RCC 7860 (cell line): ENCODE measurements around the gene IFIT1.
"Not testable (repeated sequence)": the region's sequence is repeated elsewhere in the genome, so short reads cannot be mapped to it uniquely, and the experiment has no call there.

Experiments
- DNase-seq: peaks from one replicate; pipeline ENCODE4 v3.0.0-alpha.2; 2015; ENCODE audit warnings: low spot score
- FAIRE-seq: peaks from 2 replicates; lab custom pipeline; 2012; peaks lifted over from hg19 to GRCh38; lab: Jason Lieb, UNC

The IFIT1 gene

DNA sequence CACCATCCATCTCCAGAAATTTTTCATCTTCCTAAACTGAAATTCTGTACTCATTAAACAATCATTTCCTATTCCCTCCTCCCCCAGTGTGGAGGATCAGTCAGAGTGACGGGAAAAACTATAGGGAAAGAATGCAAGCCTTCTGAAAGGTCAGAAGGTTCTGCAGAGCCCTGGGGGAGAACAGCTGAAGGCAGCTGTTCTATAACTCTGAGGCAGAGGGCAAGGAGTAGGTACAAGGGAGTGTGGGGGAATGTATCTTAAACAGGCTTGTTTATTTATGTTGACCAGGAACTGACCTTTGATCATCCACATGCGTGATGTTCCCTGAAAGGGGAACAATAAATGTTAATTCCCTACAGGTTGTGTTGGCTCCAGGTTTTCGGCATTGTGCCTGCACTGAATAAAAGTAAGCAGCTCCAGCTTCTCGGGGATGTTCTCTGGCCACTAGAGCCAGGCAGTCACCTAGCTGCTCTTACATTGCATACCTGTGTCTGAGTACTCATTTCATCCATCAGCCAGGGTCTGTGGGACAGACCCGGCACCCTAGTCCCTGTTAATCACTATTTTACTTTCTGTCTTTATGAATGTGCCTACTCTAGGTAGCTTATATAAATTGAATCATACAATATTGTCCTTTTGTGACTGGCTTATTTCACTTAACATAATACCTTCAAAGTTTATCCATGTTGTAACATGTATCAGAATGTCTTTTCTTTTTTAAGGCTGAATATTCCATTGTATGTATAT, 5.8 kb downstream of the IFIT1 start:
- DNase-seq (no peak), FAIRE-seq (no peak)

DNA sequence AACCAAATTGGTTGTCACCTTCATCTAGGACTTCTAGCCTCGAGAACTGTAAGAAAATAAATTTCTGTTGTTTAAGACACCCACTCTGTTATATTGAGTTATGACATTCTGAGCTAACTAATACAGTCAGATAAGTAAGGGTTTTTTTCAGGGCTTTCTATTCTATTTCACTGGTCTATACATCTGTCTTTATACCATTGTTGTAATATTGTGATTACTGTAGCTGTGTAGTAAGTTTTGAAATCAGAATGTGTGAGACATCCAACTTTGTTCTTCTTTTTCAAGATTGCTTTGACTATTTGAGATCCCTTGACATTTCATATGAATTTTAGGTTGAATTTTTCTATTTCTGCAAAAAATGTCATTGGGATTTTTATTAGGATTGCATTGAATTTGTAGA, 7.5 kb downstream of the IFIT1 start:
- DNase-seq (no peak), FAIRE-seq (no peak)

DNA sequence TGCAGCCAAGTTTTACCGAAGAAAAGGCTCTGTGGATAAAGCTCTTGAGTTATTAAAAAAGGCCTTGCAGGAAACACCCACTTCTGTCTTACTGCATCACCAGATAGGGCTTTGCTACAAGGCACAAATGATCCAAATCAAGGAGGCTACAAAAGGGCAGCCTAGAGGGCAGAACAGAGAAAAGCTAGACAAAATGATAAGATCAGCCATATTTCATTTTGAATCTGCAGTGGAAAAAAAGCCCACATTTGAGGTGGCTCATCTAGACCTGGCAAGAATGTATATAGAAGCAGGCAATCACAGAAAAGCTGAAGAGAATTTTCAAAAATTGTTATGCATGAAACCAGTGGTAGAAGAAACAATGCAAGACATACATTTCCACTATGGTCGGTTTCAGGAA, 10.6 kb downstream of the IFIT1 start:
- FAIRE-seq, result no peak
- no peak for DNase-seq

DNA sequence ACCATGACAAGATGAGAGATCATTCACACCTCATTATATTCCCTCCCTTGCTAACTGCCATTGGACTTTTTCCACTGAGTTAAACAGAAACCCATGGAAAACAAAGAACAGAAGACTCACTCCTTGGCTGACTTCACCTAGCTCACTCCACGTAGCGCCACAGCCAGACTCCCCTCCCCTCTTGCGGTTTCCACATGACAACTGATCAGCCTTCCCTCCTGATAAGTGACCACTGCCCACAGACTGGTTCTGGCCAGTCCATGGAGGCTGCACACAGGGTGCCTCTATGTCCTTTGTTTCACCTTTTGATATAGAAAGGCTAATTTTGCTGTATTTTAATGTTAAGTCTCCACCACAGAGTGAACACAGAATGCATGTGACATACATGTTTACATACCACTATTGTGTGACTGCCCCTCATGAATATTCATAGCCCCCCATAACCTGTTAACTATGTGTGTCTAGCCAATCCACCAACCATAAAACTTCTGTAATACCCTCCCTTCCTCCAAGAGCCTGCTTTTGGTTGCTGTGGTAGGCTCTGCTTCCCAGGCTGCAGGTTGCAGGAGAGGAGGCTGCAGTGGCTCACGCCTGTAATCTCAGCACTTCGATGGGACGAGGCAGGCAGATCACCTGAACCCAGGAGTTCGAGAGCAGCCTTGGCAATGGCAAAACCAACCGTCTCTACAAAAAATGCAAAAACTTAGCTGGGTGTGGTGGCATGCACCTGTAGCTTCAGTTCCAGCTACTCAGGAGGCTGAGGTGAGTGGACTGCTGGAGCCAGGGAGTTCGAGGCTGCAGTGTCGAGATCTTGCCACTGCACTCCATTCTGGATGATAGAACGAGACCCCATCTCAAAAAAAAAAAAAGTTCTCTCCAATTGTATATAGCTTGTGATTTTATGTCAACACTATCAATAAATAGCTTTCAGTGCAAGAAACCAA, 12.0 kb downstream of the IFIT1 start:
- peak; percentile 64 for DNase-seq
- FAIRE-seq, result peak; percentile 87

DNA sequence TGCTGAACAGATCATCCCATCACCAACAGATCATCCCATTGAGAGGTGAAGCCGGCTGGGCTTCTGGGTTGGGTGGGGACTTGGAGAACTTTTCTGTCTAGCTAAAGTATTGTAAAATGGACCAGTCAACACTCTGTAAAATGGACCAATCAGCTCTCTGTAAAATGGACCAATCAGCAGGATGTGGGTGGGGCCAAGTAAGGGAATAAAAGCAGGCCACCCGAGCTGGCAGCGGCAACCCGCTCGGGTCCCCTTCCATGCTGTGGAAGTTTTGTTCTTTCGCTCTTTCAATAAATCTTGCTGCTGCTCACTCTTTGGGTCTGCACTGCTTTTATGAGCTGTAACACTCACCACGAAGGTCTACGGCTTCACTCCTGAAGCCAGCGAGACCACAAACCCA, 13.8 kb downstream of the IFIT1 start:
- FAIRE-seq, result not testable (repeated sequence)

DNA sequence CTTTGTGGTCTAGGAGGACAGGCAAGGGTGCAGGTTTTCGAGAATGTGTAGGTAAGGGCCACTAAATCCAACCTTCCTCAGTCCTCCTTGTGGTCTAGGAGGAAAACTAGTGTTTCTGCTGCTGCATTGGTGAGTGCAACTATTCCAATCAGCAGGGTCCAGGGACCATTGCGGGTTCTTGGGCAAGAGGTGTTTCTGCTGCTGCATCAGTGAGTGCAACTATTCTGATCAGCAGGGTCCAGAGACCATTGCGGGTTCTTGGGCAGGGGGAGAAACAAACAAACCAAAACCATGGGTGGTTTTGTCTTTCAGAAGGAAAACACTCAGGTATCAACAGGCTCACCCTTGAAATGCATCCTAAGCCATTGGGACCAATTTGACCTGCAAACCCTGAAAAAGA, 15.4 kb downstream of the IFIT1 start:
- not testable (repeated sequence) for FAIRE-seq, DNase-seq

More for the DNA sequence above, 13.8 kb downstream of the IFIT1 start:
- not testable (repeated sequence) for DNase-seq

DNA sequence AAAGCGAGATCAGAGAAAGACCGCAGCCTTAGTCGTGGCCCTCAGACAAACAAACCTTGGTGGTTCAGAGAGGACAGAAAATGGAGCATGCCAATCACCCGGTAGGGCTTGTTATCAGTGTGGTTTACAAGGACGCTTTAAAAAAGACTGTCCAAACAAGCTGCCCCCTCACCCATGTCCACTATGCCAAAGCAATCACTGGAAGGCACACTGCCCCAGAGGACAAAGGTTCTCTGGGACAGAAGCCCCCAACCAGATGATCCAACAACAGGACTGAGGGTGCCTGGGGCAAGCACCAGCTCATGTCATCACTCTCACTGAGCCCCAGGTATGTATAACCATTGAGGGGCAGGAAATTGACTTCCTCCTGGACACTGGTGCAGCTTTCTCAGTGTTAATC, 16.9 kb downstream of the IFIT1 start:
- not testable (repeated sequence) for DNase-seq, FAIRE-seq

DNA sequence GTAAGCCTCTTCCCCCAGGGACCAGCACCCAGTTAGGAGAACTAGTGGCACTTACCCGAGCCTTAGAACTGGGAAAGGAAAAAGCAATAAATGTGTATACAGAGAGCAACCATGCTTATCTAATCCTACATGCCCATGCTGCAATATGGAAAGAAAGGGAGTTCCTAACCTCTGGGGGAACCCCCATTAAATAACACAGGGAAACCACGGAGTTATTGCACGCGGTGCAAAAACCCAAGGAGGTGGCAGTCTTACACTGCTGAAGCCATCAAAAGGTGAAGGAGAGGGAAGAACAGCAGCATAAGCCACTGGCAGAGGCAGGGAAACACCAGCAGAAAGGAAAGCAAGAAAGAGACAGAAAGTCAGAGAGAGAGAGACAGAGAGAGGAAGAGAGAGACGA, 18.1 kb downstream of the IFIT1 start:
- FAIRE-seq, result not testable (repeated sequence)

DNA sequence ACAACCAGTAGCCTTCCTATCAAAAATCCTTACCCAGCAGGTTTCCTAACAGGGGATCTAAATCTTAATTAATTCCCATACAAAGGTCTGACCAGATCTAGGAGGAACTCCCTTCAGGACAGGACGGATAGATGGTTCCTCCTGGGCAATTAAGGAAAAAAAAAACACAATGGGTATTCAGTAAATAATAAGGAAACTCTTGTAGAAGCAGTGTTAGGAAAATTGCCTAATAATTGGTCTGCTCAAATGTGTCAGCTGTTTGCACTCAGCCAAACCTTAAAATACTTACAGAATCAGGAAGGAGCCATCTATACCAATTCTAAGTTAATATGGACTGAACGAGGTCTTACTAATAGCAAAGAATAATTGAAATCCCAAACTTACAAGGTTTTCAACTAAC, 18.7 kb downstream of the IFIT1 start:
- FAIRE-seq, DNase-seq: not testable (repeated sequence)

More for the DNA sequence above, 18.1 kb downstream of the IFIT1 start:
- not testable (repeated sequence) for DNase-seq

DNA sequence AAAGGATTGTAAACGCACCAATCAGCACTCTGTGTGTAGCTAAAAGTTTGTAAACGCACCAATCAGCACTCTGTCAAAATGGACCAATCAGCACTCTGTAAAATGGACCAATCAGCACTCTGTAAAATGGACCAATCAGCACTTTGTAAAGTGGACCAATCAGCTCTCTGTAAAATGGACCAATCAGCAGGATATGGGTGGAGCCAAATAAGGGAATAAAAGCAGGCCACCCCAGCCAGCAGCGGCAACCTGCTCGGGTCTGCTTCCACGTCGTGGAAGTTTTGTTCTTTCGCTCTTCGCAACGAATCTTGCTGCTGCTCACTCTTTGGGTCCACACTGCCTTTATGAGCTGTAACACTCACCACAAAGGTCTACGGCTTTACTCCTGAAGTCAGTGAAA, 19.9 kb downstream of the IFIT1 start:
- not testable (repeated sequence) for FAIRE-seq, DNase-seq

DNA sequence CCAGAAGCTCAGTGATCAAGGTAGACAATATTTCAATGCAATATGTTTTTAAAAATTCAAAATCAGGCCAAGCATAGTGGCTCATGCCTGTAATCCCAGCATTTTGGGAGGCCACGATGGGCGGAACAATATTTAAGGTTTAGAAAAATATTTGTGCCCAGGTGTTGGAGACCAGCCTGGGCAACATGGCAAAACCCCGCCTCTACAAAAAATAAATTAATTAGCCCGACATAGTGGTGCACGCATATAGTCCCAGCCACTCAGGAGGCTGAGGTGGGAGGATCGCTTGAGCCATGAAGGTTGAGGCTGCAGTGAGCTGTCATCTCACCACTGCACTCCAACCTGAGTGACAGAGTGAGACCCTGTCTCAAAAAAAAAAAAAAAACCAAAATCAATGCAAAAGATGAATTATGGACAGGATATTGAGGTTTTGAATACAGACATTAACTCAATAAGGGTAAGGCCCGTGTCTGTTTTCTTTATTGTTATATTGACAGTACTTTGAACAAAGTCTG, 21.0 kb downstream of the IFIT1 start:
- FAIRE-seq, result no peak

DNA sequence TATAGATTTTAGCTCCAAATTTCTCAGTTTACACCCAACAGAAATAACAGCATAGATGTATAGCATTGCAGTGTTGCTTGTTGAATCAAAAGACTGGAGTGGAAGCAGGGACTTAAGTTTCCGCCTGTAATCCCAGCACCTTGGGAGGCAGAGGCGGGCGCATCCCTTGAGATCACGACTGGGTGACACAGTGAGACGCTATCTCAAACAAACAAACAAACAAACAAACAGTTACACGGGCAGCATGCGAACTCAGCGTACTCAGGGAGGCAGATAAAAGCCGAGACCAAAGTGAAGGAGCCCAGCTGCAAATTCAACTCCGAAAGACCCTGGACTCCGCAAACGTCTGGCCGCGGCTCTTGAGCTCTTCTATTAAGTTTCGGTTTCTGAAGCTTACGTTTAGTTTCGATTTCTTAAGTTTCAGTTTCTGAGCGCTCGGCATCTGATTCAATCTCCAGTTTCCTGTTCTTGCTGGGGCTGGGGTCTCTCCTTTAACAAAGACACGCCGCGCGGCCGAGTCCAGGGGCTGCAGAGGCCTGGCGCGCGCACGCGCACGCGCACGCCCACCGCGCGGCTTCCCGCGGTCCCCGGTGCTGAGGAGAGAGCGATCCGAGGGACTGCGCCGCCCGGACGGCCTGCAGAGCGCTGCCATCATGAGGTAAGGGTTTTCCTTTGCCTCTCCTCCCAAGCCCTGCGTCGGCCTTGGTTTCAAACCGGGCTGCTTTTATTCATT, 21.9 kb downstream of the IFIT1 start, which contains the start of gene IFIT5:
Gene IFIT5 (plus strand): TSS at position 423 of the 733 bp plus-strand sequence. CDS start 231 bp downstream, at position 654.
- peak; percentile 53 for DNase-seq
- no peak for FAIRE-seq

More for the DNA sequence above, 21.0 kb downstream of the IFIT1 start:
- no peak for DNase-seq

DNA sequence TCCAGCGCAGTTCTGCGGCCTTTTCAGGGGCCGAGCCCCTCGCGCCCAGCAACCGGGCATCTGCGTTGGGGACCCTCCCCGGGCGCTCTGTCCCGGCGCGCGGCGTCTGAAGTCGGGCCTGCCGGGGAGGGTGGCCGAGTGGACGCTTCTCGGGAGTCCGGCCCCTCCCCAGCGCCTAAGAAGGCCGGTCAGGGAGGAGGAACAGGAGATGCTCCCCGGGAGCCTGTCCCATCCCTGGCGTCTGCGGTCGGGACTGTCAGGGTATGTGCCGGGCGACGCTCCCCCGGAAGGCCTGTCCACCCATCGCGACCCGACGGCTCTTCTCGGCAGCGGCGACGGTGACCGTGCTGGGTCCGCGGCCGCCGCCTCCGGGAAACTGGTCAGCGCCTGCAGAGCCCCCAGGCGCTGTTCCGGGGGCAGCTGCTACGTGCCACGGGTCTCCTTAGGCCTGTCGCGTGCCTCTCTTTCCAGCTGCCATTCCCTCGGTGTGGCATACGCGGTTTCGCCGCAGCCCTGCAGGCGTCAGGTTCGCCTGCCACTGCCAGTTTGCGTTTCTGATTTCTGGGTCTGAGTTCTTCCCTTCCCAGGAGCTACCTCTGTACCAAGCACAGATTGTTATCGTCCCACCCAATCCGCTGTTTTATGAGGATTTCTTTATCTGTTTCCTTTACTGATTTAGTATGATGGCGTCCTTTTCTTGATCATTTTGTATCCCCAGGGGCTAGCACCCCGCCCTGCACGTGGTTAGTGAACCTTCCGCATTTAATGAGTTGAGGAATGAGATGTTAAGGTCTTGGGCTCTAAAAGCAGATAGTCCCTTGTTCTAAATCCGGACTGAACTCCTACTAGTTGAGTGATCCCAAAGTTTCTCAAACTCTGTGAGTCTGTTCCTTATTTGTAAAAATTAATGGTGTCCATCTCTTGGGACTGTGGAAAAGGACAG, 22.7 kb downstream of the IFIT1 start:
- FAIRE-seq (no peak), DNase-seq (peak; percentile 24)

DNA sequence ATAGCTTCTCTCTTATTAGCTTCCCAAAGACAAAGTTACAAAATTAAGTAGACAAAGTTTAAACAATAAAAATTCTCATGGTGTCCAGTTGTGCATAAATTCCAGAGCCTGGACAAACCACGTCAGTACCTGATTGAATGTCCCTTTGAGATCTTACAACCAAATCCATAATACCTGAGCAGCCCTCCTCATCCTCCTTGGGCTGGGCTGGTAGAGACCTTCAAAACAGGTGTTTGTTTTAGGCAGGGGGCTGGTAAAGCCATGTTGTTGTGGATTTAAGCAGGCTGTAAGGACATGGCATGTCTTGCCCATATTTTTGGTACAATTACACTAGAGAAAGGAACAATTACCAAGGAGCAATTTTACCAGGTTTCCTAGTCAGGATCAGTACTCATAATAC, 24.0 kb downstream of the IFIT1 start:
- DNase-seq (no peak), FAIRE-seq (no peak)

DNA sequence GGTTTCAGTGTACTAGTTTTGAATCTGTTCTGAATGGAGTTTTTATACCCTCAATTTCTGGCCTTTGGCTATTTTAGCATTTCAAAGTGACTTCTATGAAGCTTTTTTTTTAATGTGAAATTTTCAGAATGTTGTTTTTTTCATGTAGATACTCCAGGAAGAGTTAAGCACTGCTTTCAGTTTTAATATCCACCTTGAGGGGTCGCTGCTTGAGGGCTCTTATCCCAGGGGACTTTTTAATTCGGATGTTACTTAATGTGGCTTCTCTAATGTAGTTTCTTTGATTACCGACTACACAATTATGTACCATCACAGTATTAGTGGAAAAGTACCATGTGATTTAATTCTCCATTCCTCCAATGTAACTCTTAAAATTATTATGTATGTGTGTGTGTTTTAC, 27.1 kb downstream of the IFIT1 start:
- DNase-seq (no peak), FAIRE-seq (no peak)

DNA sequence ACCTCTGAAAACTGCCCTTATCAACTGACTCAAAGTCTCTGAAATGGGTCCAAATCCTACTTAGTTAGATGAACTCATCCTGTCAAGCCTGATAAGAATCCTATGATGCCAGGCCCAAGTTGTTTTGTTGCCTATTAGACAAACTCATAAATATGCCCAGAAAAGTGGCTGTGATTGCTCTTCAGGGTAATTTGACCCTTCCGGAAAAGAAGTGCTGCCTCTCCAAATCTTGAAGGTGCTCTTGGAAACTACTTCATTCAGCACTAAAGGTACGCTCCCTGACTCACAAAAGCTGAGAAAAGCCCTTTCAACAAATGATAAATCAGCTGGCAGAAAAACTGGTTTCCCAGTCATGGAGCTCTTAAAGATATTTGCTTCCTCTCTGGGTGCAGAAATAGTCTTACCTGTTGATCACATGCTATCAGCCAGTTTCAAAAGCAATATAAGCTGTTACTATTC, 28.6 kb downstream of the IFIT1 start:
- DNase-seq (no peak), FAIRE-seq (no peak)

DNA sequence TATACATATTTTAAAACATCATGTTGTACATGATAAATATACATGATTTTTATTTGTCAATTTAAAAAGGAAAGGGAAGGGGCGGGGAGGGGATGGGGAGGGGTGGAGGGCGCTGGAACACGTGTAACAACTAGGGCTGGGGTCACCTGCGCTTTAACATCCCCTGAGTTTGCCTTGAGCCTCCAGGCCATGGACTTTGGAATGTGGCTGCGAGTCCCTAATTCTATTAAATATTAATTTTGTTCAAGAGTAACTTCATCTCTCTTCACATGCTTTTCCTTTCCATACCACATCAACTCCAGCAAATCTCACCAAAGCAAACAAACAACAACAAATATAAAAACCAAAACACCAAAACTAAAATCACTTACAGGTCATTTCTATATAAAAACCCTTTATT, 32.6 kb downstream of the IFIT1 start:
- FAIRE-seq (no peak), DNase-seq (no peak)

DNA sequence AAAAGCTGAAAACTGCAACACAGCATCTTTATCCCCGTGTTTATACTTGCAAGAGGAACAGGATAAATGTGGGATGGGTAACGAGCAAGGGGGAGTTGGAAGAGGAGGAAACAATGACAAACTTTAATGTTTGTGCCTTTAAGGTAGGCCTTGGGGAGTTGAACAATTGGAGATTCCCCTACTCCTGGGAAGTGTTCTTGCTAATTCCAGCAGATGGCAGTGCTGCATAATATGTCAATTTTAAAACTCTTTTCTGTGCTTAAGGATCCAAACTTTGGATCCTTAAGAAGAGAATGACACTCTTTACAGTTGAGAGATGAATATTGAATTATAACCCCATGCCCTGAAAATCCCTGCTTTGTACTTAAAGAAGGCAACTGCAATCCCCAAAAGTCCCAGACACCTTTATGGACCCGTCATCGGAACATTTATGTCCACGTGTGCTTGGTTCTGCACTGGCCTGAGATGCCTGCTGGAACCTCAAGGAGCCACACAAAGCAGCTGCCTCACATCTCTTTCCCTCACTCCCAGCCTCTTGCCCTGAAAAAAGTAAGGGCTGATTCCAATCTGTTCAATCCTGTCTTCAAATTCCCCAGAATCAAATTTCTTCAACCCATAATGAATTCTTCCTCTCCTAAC, 33.9 kb downstream of the IFIT1 start:
- DNase-seq, result peak; percentile 55
- peak; percentile 74 for FAIRE-seq

DNA sequence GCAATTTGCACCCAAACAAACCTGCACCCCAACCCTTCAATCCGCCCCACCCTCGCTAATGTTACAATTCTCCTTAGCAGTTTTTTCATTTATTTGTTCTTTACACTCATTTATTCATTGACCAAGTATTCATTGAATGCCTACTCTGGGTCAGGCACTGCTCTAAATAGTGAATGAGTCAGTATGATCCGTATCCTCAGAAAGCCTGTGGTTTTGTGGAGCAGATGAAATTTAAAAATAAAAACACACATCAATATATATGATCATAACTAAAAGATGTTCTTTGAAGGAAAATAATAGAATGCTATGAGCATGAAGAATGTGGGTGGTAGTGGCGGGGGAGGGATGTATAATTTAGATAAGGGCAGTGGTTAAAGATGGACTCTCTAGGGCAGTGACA, 35.2 kb downstream of the IFIT1 start:
- peak; percentile 82 for FAIRE-seq
- peak; percentile 64 for DNase-seq
